MM.1S (cell line): ENCODE measurements around the gene UNC5A.

ENCODE experiments used
- DNase-seq: peaks from one replicate; pipeline ENCODE4 v3.0.0-alpha.2; 2015
- H2AFZ ChIP-seq: fragments of 300-600 bp; sonication (generic); 2 replicates; pipeline ENCODE4 v1.6.0; 2016; ENCODE audit warnings: antibody characterized with exemption, low read length
- H3F3A ChIP-seq: fragments of 300-600 bp; sonication (generic); 2 replicates; pipeline ENCODE4 v1.6.1; 2016; ENCODE audit warnings: mild to moderate bottlenecking, antibody characterized with exemption, low read length, moderate library complexity, mixed read lengths; ENCODE audit not compliant: insufficient read depth
- H3K27ac ChIP-seq: fragments of 300-600 bp; sonication (generic); 2 replicates; pipeline ENCODE4 v1.5.1; 2016; ENCODE audit warnings: mild to moderate bottlenecking, low read length
- H3K27me3 ChIP-seq: fragments of 300-600 bp; sonication (generic); replicated peaks from 2 replicates; pipeline ENCODE4 v1.6.0; 2016; ENCODE audit warnings: low read length; ENCODE audit not compliant: insufficient read depth
- H3K36me3 ChIP-seq: fragments of 300-600 bp; sonication (generic); replicated peaks from 2 replicates; pipeline ENCODE4 v1.6.1; 2016; ENCODE audit warnings: mild to moderate bottlenecking, low read length, mixed read lengths; ENCODE audit not compliant: insufficient read depth
- H3K4me1 ChIP-seq: fragments of 300-600 bp; sonication (generic); 2 replicates; pipeline ENCODE4 v1.6.1; 2016; ENCODE audit warnings: low read length, mixed read lengths
- H3K4me2 ChIP-seq: fragments of 300-600 bp; sonication (generic); 2 replicates; pipeline ENCODE4 v1.6.0; 2016; ENCODE audit warnings: low read depth, low read length
- H3K4me3 ChIP-seq: fragments of 300-600 bp; sonication (generic); 2 replicates; pipeline ENCODE4 v1.5.1; 2016; ENCODE audit warnings: low read length, mixed read lengths
- H3K79me2 ChIP-seq: fragments of 300-600 bp; sonication (generic); 2 replicates; pipeline ENCODE4 v1.6.1; 2016; ENCODE audit warnings: mixed run types, low read length, mixed read lengths
- H3K9ac ChIP-seq: fragments of 300-600 bp; sonication (generic); 2 replicates; pipeline ENCODE4 v1.6.1; 2016; ENCODE audit warnings: low read length, mixed read lengths
- H3K9me2 ChIP-seq: fragments of 300-600 bp; sonication (generic); replicated peaks from 2 replicates; pipeline ENCODE4 v1.6.1; 2016; ENCODE audit warnings: mild to moderate bottlenecking, low read length, mixed read lengths; ENCODE audit not compliant: insufficient read depth
- H3K9me3 ChIP-seq: fragments of 300-600 bp; sonication (generic); replicated peaks from 2 replicates; pipeline ENCODE4 v1.6.1; 2016; ENCODE audit warnings: mild to moderate bottlenecking, low read length, mixed read lengths; ENCODE audit not compliant: insufficient read depth
- H4K20me1 ChIP-seq: fragments of 300-600 bp; sonication (generic); 2 replicates; pipeline ENCODE4 v1.6.1; 2016; ENCODE audit warnings: mild to moderate bottlenecking, low read length, moderate library complexity, mixed read lengths; ENCODE audit not compliant: insufficient read depth
- EZH2 ChIP-seq: fragments of 300-600 bp; sonication (generic); optimal IDR thresholded peaks from 2 replicates; pipeline ENCODE3; 2017; ENCODE audit warnings: low read depth, mild to moderate bottlenecking, antibody characterized with exemption, low read length, mixed read lengths
- EZH2phosphoT487 ChIP-seq: fragments of 300-600 bp; sonication (generic); IDR thresholded peaks from 2 replicates; pipeline ENCODE4 v1.6.1; 2018; ENCODE audit warnings: antibody characterized with exemption, low read length
- TF ChIP-seq, protein P1 (sequence below): fragments of 300-600 bp; sonication (generic); IDR thresholded peaks from 2 replicates; pipeline ENCODE4 v1.5.1; 2016; ENCODE audit warnings: antibody characterized with exemption, low read length, mixed read lengths

The UNC5A gene

DNA sequence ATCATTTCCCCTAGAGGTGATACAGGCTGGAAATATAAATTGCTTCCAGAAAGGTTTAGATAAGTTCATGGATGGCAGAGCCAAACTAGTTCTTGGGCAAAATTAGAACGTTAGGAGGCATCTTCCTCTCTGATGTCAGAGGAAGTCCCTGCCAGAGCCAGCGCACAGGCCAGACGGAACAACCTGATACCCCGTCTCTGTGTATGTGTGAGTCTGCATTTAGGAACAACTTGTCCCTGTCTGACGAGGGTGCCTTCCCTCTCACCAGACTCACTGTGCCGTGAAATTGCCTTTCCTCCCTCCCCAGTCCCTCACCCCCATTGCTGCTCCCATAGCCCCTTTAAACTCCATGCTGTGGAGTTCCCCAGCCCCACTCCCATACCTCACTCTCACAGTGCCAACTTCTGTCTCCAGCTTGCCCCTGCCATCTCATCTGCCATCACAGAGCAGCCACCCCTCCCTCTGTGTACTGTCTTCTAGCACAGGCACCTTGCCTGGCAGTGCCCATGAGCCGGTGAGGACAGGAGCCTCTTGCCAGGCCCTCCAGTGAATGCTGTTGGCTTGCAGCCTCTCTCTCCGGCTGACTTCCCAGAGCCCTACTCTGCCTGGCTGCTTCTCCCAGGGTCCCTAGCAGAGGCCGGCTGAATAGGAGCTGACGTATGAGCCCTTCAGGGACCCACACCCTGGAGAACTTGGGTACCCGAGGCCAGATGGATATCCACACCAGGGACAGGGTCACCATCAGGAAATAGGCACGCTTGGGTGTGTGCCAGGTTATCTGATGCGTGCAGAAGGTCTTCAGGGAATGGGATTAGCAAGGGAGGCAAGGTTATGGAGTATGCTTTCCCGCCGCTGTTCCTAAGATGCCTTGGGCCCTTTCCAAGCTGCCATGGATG, 26.7 kb downstream of the UNC5A start:
- H3K9me2 ChIP-seq: no peaks in the 10 kb centered on the region
- no peak for DNase-seq
- TF ChIP-seq, protein P1, sequence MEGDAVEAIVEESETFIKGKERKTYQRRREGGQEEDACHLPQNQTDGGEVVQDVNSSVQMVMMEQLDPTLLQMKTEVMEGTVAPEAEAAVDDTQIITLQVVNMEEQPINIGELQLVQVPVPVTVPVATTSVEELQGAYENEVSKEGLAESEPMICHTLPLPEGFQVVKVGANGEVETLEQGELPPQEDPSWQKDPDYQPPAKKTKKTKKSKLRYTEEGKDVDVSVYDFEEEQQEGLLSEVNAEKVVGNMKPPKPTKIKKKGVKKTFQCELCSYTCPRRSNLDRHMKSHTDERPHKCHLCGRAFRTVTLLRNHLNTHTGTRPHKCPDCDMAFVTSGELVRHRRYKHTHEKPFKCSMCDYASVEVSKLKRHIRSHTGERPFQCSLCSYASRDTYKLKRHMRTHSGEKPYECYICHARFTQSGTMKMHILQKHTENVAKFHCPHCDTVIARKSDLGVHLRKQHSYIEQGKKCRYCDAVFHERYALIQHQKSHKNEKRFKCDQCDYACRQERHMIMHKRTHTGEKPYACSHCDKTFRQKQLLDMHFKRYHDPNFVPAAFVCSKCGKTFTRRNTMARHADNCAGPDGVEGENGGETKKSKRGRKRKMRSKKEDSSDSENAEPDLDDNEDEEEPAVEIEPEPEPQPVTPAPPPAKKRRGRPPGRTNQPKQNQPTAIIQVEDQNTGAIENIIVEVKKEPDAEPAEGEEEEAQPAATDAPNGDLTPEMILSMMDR: no peak
- TF ChIP-seq EZH2 (no peak), EZH2phosphoT487 (no peak)
- no peak overlapping the region for H3K4me2 ChIP-seq
- no peak overlapping the region for H3K27ac ChIP-seq
- H4K20me1 ChIP-seq: no peaks in the 10 kb centered on the region
- no peaks in the 10 kb centered on the region for H3K9me3 ChIP-seq
- H3K4me1 ChIP-seq: no peaks in the 10 kb centered on the region
- H3K27me3 ChIP-seq: peaks cover 74% of the 10 kb centered on the region
- H3F3A ChIP-seq: no peaks in the 10 kb centered on the region
- no peak overlapping the region for H3K4me3 ChIP-seq
- H3K9ac ChIP-seq: no peak overlapping the region
- no peak overlapping the region for H2AFZ ChIP-seq
- no peaks in the 10 kb centered on the region for H3K79me2 ChIP-seq
- no peaks in the 10 kb centered on the region for H3K36me3 ChIP-seq

DNA sequence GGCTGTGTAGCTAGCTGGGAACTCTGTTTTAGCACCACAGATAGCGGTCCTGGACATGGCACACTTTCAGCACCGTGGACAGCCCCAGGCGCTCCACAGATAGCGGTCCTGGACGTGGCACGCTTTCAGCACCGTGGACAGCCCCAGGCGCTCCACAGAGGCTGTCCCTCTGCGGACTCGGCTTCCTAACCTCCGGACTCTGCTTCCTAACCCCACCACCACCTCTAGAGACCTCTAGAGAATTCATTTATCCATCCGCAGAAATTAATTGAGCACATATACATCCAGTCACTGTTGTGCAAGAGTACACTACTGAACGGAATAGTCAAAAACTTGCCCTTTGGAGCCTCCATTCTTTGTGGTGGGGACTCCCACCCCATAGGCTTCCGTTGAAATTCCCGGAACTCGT, 27.4 kb downstream of the UNC5A start:
- Histone ChIP-seq H3K27me3 (peaks cover 69% of the 10 kb centered on the region), H3K9me3 (no peaks in the 10 kb centered on the region), H3K9ac (no peak overlapping the region), H4K20me1 (no peaks in the 10 kb centered on the region), H3K27ac (no peak overlapping the region), H3K36me3 (no peaks in the 10 kb centered on the region), H3F3A (no peaks in the 10 kb centered on the region), H3K4me3 (no peak overlapping the region), H3K9me2 (no peaks in the 10 kb centered on the region), H3K4me2 (no peak overlapping the region), H2AFZ (no peak overlapping the region), H3K4me1 (no peaks in the 10 kb centered on the region), H3K79me2 (no peaks in the 10 kb centered on the region)
- TF ChIP-seq EZH2 (no peak), EZH2phosphoT487 (no peak)
- DNase-seq: peak; percentile 83

DNA sequence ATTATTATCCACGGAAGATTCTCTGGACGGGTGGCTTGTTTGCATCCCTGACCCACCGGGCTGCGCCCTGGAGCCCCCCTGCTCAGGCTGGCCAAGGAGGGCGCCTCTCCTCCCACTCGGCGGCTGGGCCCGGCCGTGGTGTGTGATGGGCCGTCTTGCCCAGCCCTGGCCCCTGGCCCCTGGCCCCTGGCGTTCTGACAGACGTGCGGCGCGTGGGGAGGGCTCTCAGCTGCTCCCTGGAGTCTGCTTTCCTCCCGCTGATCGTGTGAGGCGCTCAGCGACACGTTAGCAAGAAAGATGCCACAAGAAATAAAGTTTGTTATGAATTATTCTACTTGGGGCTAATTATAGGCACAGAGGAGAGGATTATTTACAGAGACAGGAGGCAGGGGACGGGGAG, 33.3 kb downstream of the UNC5A start:
- TF ChIP-seq EZH2 (no peak), EZH2phosphoT487 (no peak)
- TF ChIP-seq, protein P1: no peak
- no peaks in the 10 kb centered on the region for H4K20me1 ChIP-seq
- H3K4me2 ChIP-seq: no peak overlapping the region
- H3K4me1 ChIP-seq: no peaks in the 10 kb centered on the region
- H3K9ac ChIP-seq: no peak overlapping the region
- no peak overlapping the region for H3K27ac ChIP-seq
- no peak overlapping the region for H3K4me3 ChIP-seq
- no peak for DNase-seq
- no peaks in the 10 kb centered on the region for H3F3A ChIP-seq
- peaks cover 87% of the 10 kb centered on the region for H3K27me3 ChIP-seq
- H3K79me2 ChIP-seq: no peaks in the 10 kb centered on the region
- H2AFZ ChIP-seq: no peak overlapping the region
- H3K36me3 ChIP-seq: no peaks in the 10 kb centered on the region
- no peaks in the 10 kb centered on the region for H3K9me3 ChIP-seq
- no peaks in the 10 kb centered on the region for H3K9me2 ChIP-seq

DNA sequence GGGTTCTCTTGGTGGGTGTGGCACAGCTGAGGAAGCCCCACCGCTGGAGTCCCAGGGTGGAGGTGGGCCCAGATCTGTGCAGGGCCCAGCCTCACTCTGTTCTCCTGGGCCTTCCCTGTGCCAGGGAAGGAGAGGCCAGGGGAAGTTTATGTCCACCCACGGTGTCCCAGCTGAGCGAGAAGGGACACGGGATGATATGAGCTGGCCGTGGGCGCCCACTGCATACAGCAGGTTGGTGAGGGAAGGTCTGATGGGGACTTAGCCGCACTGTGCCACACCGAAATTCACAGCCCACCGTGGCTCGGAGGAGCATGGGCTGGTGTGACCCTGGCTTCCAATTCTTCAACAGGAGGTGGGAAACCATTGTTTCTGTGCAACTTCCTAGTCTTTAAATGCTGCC, 33.9 kb downstream of the UNC5A start:
- Histone ChIP-seq H2AFZ (no peak overlapping the region), H3K9me2 (no peaks in the 10 kb centered on the region), H3K27ac (no peak overlapping the region), H3K4me1 (no peaks in the 10 kb centered on the region), H3K27me3 (peaks cover 88% of the 10 kb centered on the region), H3K36me3 (no peaks in the 10 kb centered on the region), H3K9me3 (no peaks in the 10 kb centered on the region), H3K4me3 (no peak overlapping the region), H4K20me1 (no peaks in the 10 kb centered on the region), H3K9ac (no peak overlapping the region), H3K79me2 (no peaks in the 10 kb centered on the region), H3K4me2 (no peak overlapping the region), H3F3A (no peaks in the 10 kb centered on the region)
- TF ChIP-seq EZH2phosphoT487 (no peak), EZH2 (no peak)
- TF ChIP-seq, protein P1: no peak
- DNase-seq: no peak
